Keratinocyte (primary cell): ENCODE results near the gene PYY. TPM values are rescaled to one million over a fixed set of nuclear protein-coding genes. Genes with fewer than 3 reads are reported as not detected.
A peak's percentile ranks its signal among the peaks of the same experiment; 100 is the strongest.

Source experiments
- DNase-seq: peaks from one replicate; pipeline ENCODE4 v3.0.0-alpha.2; 2011; ENCODE audit warnings: low read depth, missing footprints, low spot score
- FAIRE-seq: peaks from 2 replicates; lab custom pipeline; 2011; peaks lifted over from hg19 to GRCh38; lab: Jason Lieb, UNC
- H2AFZ ChIP-seq: 2 replicates; pipeline ENCODE4 v1.6.0; 2012; ENCODE audit warnings: low read length, control low read depth, inconsistent platforms; ENCODE audit not compliant: control insufficient read depth
- H3K27ac ChIP-seq: 2 replicates; pipeline ENCODE4 v1.5.1; 2011; ENCODE audit warnings: low read length; ENCODE audit not compliant: control insufficient read depth, insufficient read depth
- H3K27me3 ChIP-seq: 3 replicates; pipeline ENCODE4 v1.6.0; 2011; ENCODE audit warnings: low read length; ENCODE audit not compliant: control insufficient read depth, insufficient read depth; ENCODE audit errors: extremely low read depth
- H3K36me3 ChIP-seq, 2 experiments: 2 replicates in 1 of 2; 3 replicates in 1 of 2; pipeline ENCODE4 v1.5.1; 2011; ENCODE audit warnings: low read length in 2 of 2, mild to moderate bottlenecking in 1 of 2; ENCODE audit not compliant: control insufficient read depth in 2 of 2, insufficient read depth in 2 of 2; ENCODE audit errors: extremely low read depth in 1 of 2
- H3K4me1 ChIP-seq: 3 replicates; pipeline ENCODE4 v1.5.1; 2011; ENCODE audit warnings: low read length; ENCODE audit not compliant: control insufficient read depth, insufficient read depth; ENCODE audit errors: extremely low read depth
- H3K4me2 ChIP-seq: 3 replicates; pipeline ENCODE4 v1.6.0; 2011; ENCODE audit warnings: low read depth, low read length; ENCODE audit not compliant: control insufficient read depth, insufficient read depth; ENCODE audit errors: extremely low read depth
- H3K4me3 ChIP-seq, 3 experiments: fragments of 200-600 bp in 1 of 3; sonication (generic) in 1 of 3; 2 replicates in 2 of 3; 3 replicates in 1 of 3; pipeline ENCODE4 v1.5.1; 2011 to 2016; ENCODE audit warnings: low read length in 3 of 3, mild to moderate bottlenecking in 3 of 3, control low read depth in 2 of 3, inconsistent platforms in 1 of 3, low read depth in 1 of 3, mixed read lengths in 1 of 3, mixed run types in 1 of 3, moderate library complexity in 1 of 3; ENCODE audit not compliant: control insufficient read depth in 2 of 3, insufficient read depth in 2 of 3; ENCODE audit errors: extremely low read depth in 1 of 3
- H3K79me2 ChIP-seq: 2 replicates; pipeline ENCODE4 v1.6.0; 2012; ENCODE audit warnings: low read length; ENCODE audit not compliant: control insufficient read depth, insufficient read depth
- H3K9ac ChIP-seq: 3 replicates; pipeline ENCODE4 v1.6.0; 2011; ENCODE audit warnings: low read length; ENCODE audit not compliant: control insufficient read depth, insufficient read depth; ENCODE audit errors: extremely low read depth
- H3K9me1 ChIP-seq: 3 replicates; pipeline ENCODE4 v1.6.0; 2011; ENCODE audit warnings: low read length; ENCODE audit not compliant: control insufficient read depth, insufficient read depth; ENCODE audit errors: extremely low read depth
- H3K9me3 ChIP-seq: 2 replicates; pipeline ENCODE4 v1.5.1; 2012; ENCODE audit warnings: low read depth, low read length; ENCODE audit not compliant: control insufficient read depth
- H4K20me1 ChIP-seq: 3 replicates; pipeline ENCODE4 v1.6.0; 2011; ENCODE audit warnings: low read length; ENCODE audit not compliant: control insufficient read depth, insufficient read depth; ENCODE audit errors: extremely low read depth
- CTCF ChIP-seq, 3 experiments: IDR thresholded peaks in 1 of 3; conservative IDR thresholded peaks in 1 of 3; optimal IDR thresholded peaks in 1 of 3; 2 replicates in 2 of 3; 3 replicates in 1 of 3; pipeline versions ENCODE3 to v1.5.1; 2011; ENCODE audit warnings: low read length in 3 of 3, mild to moderate bottlenecking in 3 of 3, moderate library complexity in 2 of 3, control low read depth in 1 of 3, inconsistent platforms in 1 of 3; ENCODE audit not compliant: insufficient read depth in 2 of 3; ENCODE audit errors: extremely low read depth in 1 of 3
- EZH2 ChIP-seq: IDR thresholded peaks from one replicate; pipeline ENCODE4 v1.6.1; 2012; ENCODE audit warnings: inconsistent platforms, mild to moderate bottlenecking, low read length, moderate library complexity
- dilution Hi-C: fragments of 300-500 bp; cut with MboI; formaldehyde crosslinking; loops from one replicate; pipeline ENCODE4 v1.7.0; 2020; ENCODE audit warnings: low sequenced_read_pairs; ENCODE audit not compliant: extremely low pct_ligation_motif_present
- polyA plus RNA-seq, 5 experiments: library from polyadenylated mRNA; depleted of rRNA in 3 of 5; stranded (reverse) in 3 of 5; stranded (forward) in 1 of 5; unstranded in 1 of 5; fragments of >200 nt; gene quantifications; 1 replicate in 1 of 5; 2 replicates in 3 of 5; 3 replicates in 1 of 5; pipeline versions ENCODE4 v1.2.1 to v1.2.3, GENCODE V29; 2011 to 2012; ENCODE audit warnings: missing spikeins in 2 of 5, low read depth in 1 of 5, low replicate concordance in 1 of 5

Gene PYY
- polyA plus RNA-seq, 1 donor (not counting 4 experiments of a cell fraction or from before 2014, with no cell fraction given) = not detected

- Histone ChIP-seq H2AFZ (peak overlapping the region; percentile 78), H3K9me1 (no peaks in the 10 kb centered on the region), H3K27ac (no peak overlapping the region), H3K9ac (peak overlapping the region; percentile 61), H3K27me3 (peaks cover 7% of the 10 kb centered on the region), H3K4me1 (peaks cover 5% of the 10 kb centered on the region), H3K79me2 (no peaks in the 10 kb centered on the region), H3K9me3 (no peaks in the 10 kb centered on the region), H3K4me3 (peak overlapping the region; percentile 33 to 58 (median 53)), H3K4me2 (peak overlapping the region; percentile 84), H3K36me3 (no peaks in the 10 kb centered on the region), H4K20me1 (no peaks in the 10 kb centered on the region)
- FAIRE-seq (peak; percentile 56), DNase-seq (no peak)
- peak; percentile 71 to 96 (median 91) for TF ChIP-seq CTCF (optimal IDR thresholded peaks at IDR 0.05 in 1 of 3, IDR thresholded peaks at IDR 0.05 in 1 of 3, conservative IDR thresholded peaks at IDR 0.05 in 1 of 3; ENCODE audit: extremely low read depth in 1 of 3, insufficient read depth in 2 of 3, low read length in 3 of 3)
- TF ChIP-seq EZH2 = no peak
- dilution Hi-C loops = no loop called here
Observed at GRCh38 chr17:43994272-43995149, 40.8 kb upstream of the PYY start.

- TF ChIP-seq EZH2 (no peak), CTCF (optimal IDR thresholded peaks at IDR 0.05 in 1 of 3, IDR thresholded peaks at IDR 0.05 in 1 of 3, conservative IDR thresholded peaks at IDR 0.05 in 1 of 3; ENCODE audit: extremely low read depth in 1 of 3, insufficient read depth in 2 of 3, low read length in 3 of 3) (no peak)
- H2AFZ ChIP-seq = no peak overlapping the region
- dilution Hi-C loops = no loop called here
- H3K79me2 ChIP-seq = no peaks in the 10 kb centered on the region
- no peak overlapping the region for H3K9ac ChIP-seq
- no peak overlapping the region for H3K4me2 ChIP-seq
- no peaks in the 10 kb centered on the region for H3K9me3 ChIP-seq
- no peaks in the 10 kb centered on the region for H3K9me1 ChIP-seq
- no peak overlapping the region for H3K27ac ChIP-seq
- FAIRE-seq (no peak), DNase-seq (no peak)
- H3K27me3 ChIP-seq = peaks cover 9% of the 10 kb centered on the region
- H3K4me1 ChIP-seq = peaks cover 5% of the 10 kb centered on the region
- no peak overlapping the region for H3K4me3 ChIP-seq
- H4K20me1 ChIP-seq = no peaks in the 10 kb centered on the region
- H3K36me3 ChIP-seq = no peaks in the 10 kb centered on the region
Observed at GRCh38 chr17:43992641-43993040, 38.9 kb upstream of the PYY start.
